ENCODE results near the gene CRX. TPM values are rescaled to one million over a fixed set of nuclear protein-coding genes. Genes with fewer than 3 reads are reported as not detected.
A peak's percentile ranks its signal among the peaks of the same experiment; 100 is the strongest.

CRX gene
- polyA plus RNA-seq, 4 donors, result 0.12 TPM; not detected in 3

- Histone ChIP-seq H3K27ac (ENCODE audit: low read depth in 1 of 3, low read length in 2 of 3) (no peak overlapping the region), H3K4me1 (ENCODE audit: control insufficient read depth in 3 of 3, insufficient read depth in 2 of 3, low read depth in 1 of 3, low read length in 2 of 3) (no peaks in the 10 kb centered on the region), H3K27me3 (ENCODE audit: control insufficient read depth in 3 of 3, insufficient read depth in 3 of 3, low read length in 3 of 3) (no peaks in the 10 kb centered on the region), H3K4me3 (ENCODE audit: low read depth in 1 of 3, low read length in 3 of 3) (no peak overlapping the region), H3K36me3 (ENCODE audit: control insufficient read depth in 3 of 3, insufficient read depth in 2 of 3, low read depth in 1 of 3, low read length in 3 of 3) (no peaks in the 10 kb centered on the region), H3K9me3 (ENCODE audit: control insufficient read depth in 2 of 2, insufficient read depth in 1 of 2, low read depth in 1 of 2, low read length in 1 of 2) (no peaks in the 10 kb centered on the region)
- FAIRE-seq (no peak), DNase-seq (no peak)
- WGBS, 3 donors, result 68 to 89% (median 88%) methylated on average over 4 of the region's 4 CpGs
Measured at GRCh38 chr19:47832723-47833122, 11.0 kb downstream of the CRX start.

- no peak for DNase-seq
- Histone ChIP-seq H3K9me3 (ENCODE audit: control insufficient read depth in 2 of 2, insufficient read depth in 1 of 2, low read depth in 1 of 2, low read length in 1 of 2) (no peaks in the 10 kb centered on the region), H3K27me3 (ENCODE audit: control insufficient read depth in 3 of 3, insufficient read depth in 3 of 3, low read length in 3 of 3) (peaks cover 0 to 4% (median 4%) of the 10 kb centered on the region in 3 donors), H3K27ac (ENCODE audit: low read depth in 1 of 3, low read length in 2 of 3) (no peak overlapping the region), H3K4me1 (ENCODE audit: control insufficient read depth in 3 of 3, insufficient read depth in 2 of 3, low read depth in 1 of 3, low read length in 2 of 3) (no peaks in the 10 kb centered on the region), H3K4me3 (ENCODE audit: low read depth in 1 of 3, low read length in 3 of 3) (no peak overlapping the region), H3K36me3 (ENCODE audit: control insufficient read depth in 3 of 3, insufficient read depth in 2 of 3, low read depth in 1 of 3, low read length in 3 of 3) (no peaks in the 10 kb centered on the region)
- 57 to 74% (median 72%) methylated on average over 7 to 8 of the region's 8 CpGs for WGBS, 3 donors
- FAIRE-seq, result no peak
Measured at GRCh38 chr19:47836038-47836437, 14.3 kb downstream of the CRX start.

GRCh38 chr19:47839411-47839810 is 17.7 kb downstream of the CRX start:
- WGBS, 3 donors, result 71 to 75% (median 72%) methylated on average over 14 to 16 of the region's 16 CpGs
- H3K9me3 ChIP-seq (ENCODE audit: control insufficient read depth in 2 of 2, insufficient read depth in 1 of 2, low read depth in 1 of 2, low read length in 1 of 2), result no peaks in the 10 kb centered on the region
- DNase-seq, result no peak

GRCh38 chr19:47839913-47840312 is 18.2 kb downstream of the CRX start:
- no peaks in the 10 kb centered on the region for H3K4me1 ChIP-seq (ENCODE audit: control insufficient read depth in 3 of 3, insufficient read depth in 2 of 3, low read depth in 1 of 3, low read length in 2 of 3)
- FAIRE-seq, result no peak
- no peak overlapping the region for H3K4me3 ChIP-seq (ENCODE audit: low read depth in 1 of 3, low read length in 3 of 3)
- H3K36me3 ChIP-seq (ENCODE audit: control insufficient read depth in 3 of 3, insufficient read depth in 2 of 3, low read depth in 1 of 3, low read length in 3 of 3), result no peaks in the 10 kb centered on the region
- WGBS, 3 donors, result 21 to 31% (median 24%) methylated on average over 10 of the region's 10 CpGs
- H3K9me3 ChIP-seq (ENCODE audit: control insufficient read depth in 2 of 2, insufficient read depth in 1 of 2, low read depth in 1 of 2, low read length in 1 of 2), result no peaks in the 10 kb centered on the region
- DNase-seq, result no peak
- H3K27me3 ChIP-seq (ENCODE audit: control insufficient read depth in 3 of 3, insufficient read depth in 3 of 3, low read length in 3 of 3), result peaks cover 0 to 4% (median 4%) of the 10 kb centered on the region in 3 donors
- no peak overlapping the region for H3K27ac ChIP-seq (ENCODE audit: low read depth in 1 of 3, low read length in 2 of 3)

More at GRCh38 chr19:47839411-47839810, 17.7 kb downstream of the CRX start:
- FAIRE-seq, result no peak
- no peaks in the 10 kb centered on the region for H3K4me1 ChIP-seq (ENCODE audit: control insufficient read depth in 3 of 3, insufficient read depth in 2 of 3, low read depth in 1 of 3, low read length in 2 of 3)
- H3K27ac ChIP-seq (ENCODE audit: low read depth in 1 of 3, low read length in 2 of 3), result no peak overlapping the region
- no peaks in the 10 kb centered on the region for H3K36me3 ChIP-seq (ENCODE audit: control insufficient read depth in 3 of 3, insufficient read depth in 2 of 3, low read depth in 1 of 3, low read length in 3 of 3)
- peaks cover 0 to 4% (median 4%) of the 10 kb centered on the region in 3 donors for H3K27me3 ChIP-seq (ENCODE audit: control insufficient read depth in 3 of 3, insufficient read depth in 3 of 3, low read length in 3 of 3)
- no peak overlapping the region for H3K4me3 ChIP-seq (ENCODE audit: low read depth in 1 of 3, low read length in 3 of 3)

GRCh38 chr19:47842941-47843340 is 21.2 kb downstream of the CRX start:
- Histone ChIP-seq H3K4me3 (ENCODE audit: low read depth in 1 of 3, low read length in 3 of 3) (no peak overlapping the region), H3K4me1 (ENCODE audit: control insufficient read depth in 3 of 3, insufficient read depth in 2 of 3, low read depth in 1 of 3, low read length in 2 of 3) (no peaks in the 10 kb centered on the region), H3K27ac (ENCODE audit: low read depth in 1 of 3, low read length in 2 of 3) (no peak overlapping the region), H3K9me3 (ENCODE audit: control insufficient read depth in 2 of 2, insufficient read depth in 1 of 2, low read depth in 1 of 2, low read length in 1 of 2) (no peaks in the 10 kb centered on the region), H3K36me3 (ENCODE audit: control insufficient read depth in 3 of 3, insufficient read depth in 2 of 3, low read depth in 1 of 3, low read length in 3 of 3) (no peaks in the 10 kb centered on the region), H3K27me3 (ENCODE audit: control insufficient read depth in 3 of 3, insufficient read depth in 3 of 3, low read length in 3 of 3) (peaks cover 0 to 4% (median 4%) of the 10 kb centered on the region in 3 donors)
- FAIRE-seq (no peak), DNase-seq (no peak)
- WGBS, 3 donors, result 53 to 68% (median 56%) methylated on average over 5 of the region's 5 CpGs

GRCh38 chr19:47848425-47848822 is 26.7 kb downstream of the CRX start:
- Histone ChIP-seq H3K27ac (ENCODE audit: low read depth in 1 of 3, low read length in 2 of 3) (no peak overlapping the region), H3K9me3 (ENCODE audit: control insufficient read depth in 2 of 2, insufficient read depth in 1 of 2, low read depth in 1 of 2, low read length in 1 of 2) (no peaks in the 10 kb centered on the region), H3K4me3 (ENCODE audit: low read depth in 1 of 3, low read length in 3 of 3) (no peak overlapping the region), H3K4me1 (ENCODE audit: control insufficient read depth in 3 of 3, insufficient read depth in 2 of 3, low read depth in 1 of 3, low read length in 2 of 3) (no peaks in the 10 kb centered on the region), H3K27me3 (ENCODE audit: control insufficient read depth in 3 of 3, insufficient read depth in 3 of 3, low read length in 3 of 3) (peaks cover 0 to 22% (median 17%) of the 10 kb centered on the region in 3 donors), H3K36me3 (ENCODE audit: control insufficient read depth in 3 of 3, insufficient read depth in 2 of 3, low read depth in 1 of 3, low read length in 3 of 3) (no peaks in the 10 kb centered on the region)
- no peak for FAIRE-seq
- no peak for DNase-seq
- 57 to 68% (median 66%) methylated on average over 10 of the region's 10 CpGs for WGBS, 3 donors

GRCh38 chr19:47848823-47849473 is 27.2 kb downstream of the CRX start:
- Histone ChIP-seq H3K36me3 (ENCODE audit: control insufficient read depth in 3 of 3, insufficient read depth in 2 of 3, low read depth in 1 of 3, low read length in 3 of 3) (no peaks in the 10 kb centered on the region), H3K27ac (ENCODE audit: low read depth in 1 of 3, low read length in 2 of 3) (no peak overlapping the region), H3K4me1 (ENCODE audit: control insufficient read depth in 3 of 3, insufficient read depth in 2 of 3, low read depth in 1 of 3, low read length in 2 of 3) (no peaks in the 10 kb centered on the region), H3K4me3 (ENCODE audit: low read depth in 1 of 3, low read length in 3 of 3) (no peak overlapping the region), H3K9me3 (ENCODE audit: control insufficient read depth in 2 of 2, insufficient read depth in 1 of 2, low read depth in 1 of 2, low read length in 1 of 2) (no peaks in the 10 kb centered on the region), H3K27me3 (ENCODE audit: control insufficient read depth in 3 of 3, insufficient read depth in 3 of 3, low read length in 3 of 3) (peaks cover 0 to 22% (median 17%) of the 10 kb centered on the region in 3 donors)
- 5 to 13% (median 7%) methylated on average over 22 of the region's 22 CpGs for WGBS, 3 donors
- DNase-seq (peak in 1 of 2 donors; percentile 14), FAIRE-seq (no peak)

GRCh38 chr19:47853003-47853402 is 31.3 kb downstream of the CRX start:
- Histone ChIP-seq H3K27me3 (ENCODE audit: control insufficient read depth in 3 of 3, insufficient read depth in 3 of 3, low read length in 3 of 3) (peaks cover 0 to 22% (median 17%) of the 10 kb centered on the region in 3 donors), H3K27ac (ENCODE audit: low read depth in 1 of 3, low read length in 2 of 3) (no peak overlapping the region), H3K4me1 (ENCODE audit: control insufficient read depth in 3 of 3, insufficient read depth in 2 of 3, low read depth in 1 of 3, low read length in 2 of 3) (no peaks in the 10 kb centered on the region), H3K36me3 (ENCODE audit: control insufficient read depth in 3 of 3, insufficient read depth in 2 of 3, low read depth in 1 of 3, low read length in 3 of 3) (no peaks in the 10 kb centered on the region), H3K9me3 (ENCODE audit: control insufficient read depth in 2 of 2, insufficient read depth in 1 of 2, low read depth in 1 of 2, low read length in 1 of 2) (no peaks in the 10 kb centered on the region), H3K4me3 (ENCODE audit: low read depth in 1 of 3, low read length in 3 of 3) (no peak overlapping the region)
- WGBS, 3 donors, result 70 to 71% (median 71%) methylated on average over 5 of the region's 5 CpGs
- FAIRE-seq, result no peak
- no peak for DNase-seq

- Histone ChIP-seq H3K4me3 (ENCODE audit: low read depth in 1 of 3, low read length in 3 of 3) (no peak overlapping the region), H3K36me3 (ENCODE audit: control insufficient read depth in 3 of 3, insufficient read depth in 2 of 3, low read depth in 1 of 3, low read length in 3 of 3) (no peaks in the 10 kb centered on the region), H3K9me3 (ENCODE audit: control insufficient read depth in 2 of 2, insufficient read depth in 1 of 2, low read depth in 1 of 2, low read length in 1 of 2) (no peaks in the 10 kb centered on the region), H3K27me3 (ENCODE audit: control insufficient read depth in 3 of 3, insufficient read depth in 3 of 3, low read length in 3 of 3) (peaks cover 0 to 11% (median 10%) of the 10 kb centered on the region in 3 donors), H3K27ac (ENCODE audit: low read depth in 1 of 3, low read length in 2 of 3) (no peak overlapping the region), H3K4me1 (ENCODE audit: control insufficient read depth in 3 of 3, insufficient read depth in 2 of 3, low read depth in 1 of 3, low read length in 2 of 3) (no peaks in the 10 kb centered on the region)
- FAIRE-seq, result no peak
- DNase-seq, result no peak
- 56 to 77% (median 59%) methylated on average over 4 of the region's 4 CpGs for WGBS, 3 donors
Measured at GRCh38 chr19:47854459-47854858, 32.7 kb downstream of the CRX start.
